NT2/D1 (cell line): ENCODE data around the gene MYBPC1.
"Not testable (repeated sequence)": the region's sequence is repeated elsewhere in the genome, so short reads cannot be mapped to it uniquely, and the experiment has no call there.

Source experiments
- DNase-seq: peaks from one replicate; pipeline ENCODE4 v3.0.0-alpha.2; 2011; ENCODE audit warnings: low read depth, low spot score
- H3K27me3 ChIP-seq: 2 replicates; pipeline ENCODE4 v1.6.0; 2011; ENCODE audit warnings: mild to moderate bottlenecking; ENCODE audit not compliant: insufficient read length, insufficient read depth
- H3K36me3 ChIP-seq: 2 replicates; pipeline ENCODE4 v1.6.1; 2011; ENCODE audit warnings: mild to moderate bottlenecking, low read length, mixed read lengths; ENCODE audit not compliant: insufficient read depth, insufficient read length
- H3K4me1 ChIP-seq: 2 replicates; pipeline ENCODE4 v1.5.1; 2011; ENCODE audit not compliant: insufficient read depth, insufficient read length
- H3K4me3 ChIP-seq: 2 replicates; pipeline ENCODE4 v1.5.1; 2011; ENCODE audit warnings: low read depth; ENCODE audit not compliant: insufficient read length
- H3K9ac ChIP-seq: 2 replicates; pipeline ENCODE4 v1.6.0; 2011; ENCODE audit warnings: low read depth; ENCODE audit not compliant: insufficient read length
- H3K9me3 ChIP-seq: 2 replicates; pipeline ENCODE4 v1.5.1; 2011; ENCODE audit warnings: mild to moderate bottlenecking, low read length; ENCODE audit not compliant: insufficient read depth
- SUZ12 ChIP-seq: IDR thresholded peaks from 2 replicates; pipeline ENCODE4 v1.6.1; 2011; ENCODE audit not compliant: insufficient read length, insufficient read depth; ENCODE audit errors: extremely low read depth
- YY1 ChIP-seq: IDR thresholded peaks from 2 replicates; pipeline ENCODE4 v1.6.1; 2011; ENCODE audit not compliant: insufficient read length, insufficient read depth
- ZNF274 ChIP-seq: IDR thresholded peaks from 2 replicates; pipeline ENCODE4 v1.6.1; 2011; ENCODE audit warnings: mild to moderate bottlenecking, low read depth, low read length

The MYBPC1 gene

GRCh38 chr12:101667591-101667990, 72.8 kb downstream of the MYBPC1 start:
- H3K36me3 ChIP-seq, result no peaks in the 10 kb centered on the region

GRCh38 chr12:101670007-101670671, 75.4 kb downstream of the MYBPC1 start:
- H3K9me3 ChIP-seq, result no peaks in the 10 kb centered on the region
- H3K4me3 ChIP-seq, result no peak overlapping the region
- H3K4me1 ChIP-seq, result peaks cover 2% of the 10 kb centered on the region
- H3K36me3 ChIP-seq, result no peaks in the 10 kb centered on the region
- DNase-seq, result peak; percentile 18
- no peaks in the 10 kb centered on the region for H3K27me3 ChIP-seq
- no peak for TF ChIP-seq SUZ12
- no peak for TF ChIP-seq YY1
- TF ChIP-seq ZNF274, result no peak
- H3K9ac ChIP-seq, result no peak overlapping the region

More at GRCh38 chr12:101667591-101667990, 72.8 kb downstream of the MYBPC1 start:
- H3K4me1 ChIP-seq, result peaks cover 2% of the 10 kb centered on the region
- TF ChIP-seq YY1, result no peak
- TF ChIP-seq ZNF274, result no peak
- H3K9me3 ChIP-seq, result no peaks in the 10 kb centered on the region
- DNase-seq, result no peak
- H3K27me3 ChIP-seq, result no peaks in the 10 kb centered on the region
- H3K4me3 ChIP-seq, result no peak overlapping the region
- H3K9ac ChIP-seq, result no peak overlapping the region

- Histone ChIP-seq H3K9ac (no peak overlapping the region), H3K4me1 (peaks cover under 1% of the 10 kb centered on the region), H3K27me3 (no peaks in the 10 kb centered on the region), H3K9me3 (no peaks in the 10 kb centered on the region), H3K36me3 (no peaks in the 10 kb centered on the region), H3K4me3 (no peak overlapping the region)
- no peak for DNase-seq
- TF ChIP-seq ZNF274, result no peak
- no peak for TF ChIP-seq SUZ12
- TF ChIP-seq YY1, result no peak
Measured at GRCh38 chr12:101671157-101671791, 76.5 kb downstream of the MYBPC1 start.

DNA sequence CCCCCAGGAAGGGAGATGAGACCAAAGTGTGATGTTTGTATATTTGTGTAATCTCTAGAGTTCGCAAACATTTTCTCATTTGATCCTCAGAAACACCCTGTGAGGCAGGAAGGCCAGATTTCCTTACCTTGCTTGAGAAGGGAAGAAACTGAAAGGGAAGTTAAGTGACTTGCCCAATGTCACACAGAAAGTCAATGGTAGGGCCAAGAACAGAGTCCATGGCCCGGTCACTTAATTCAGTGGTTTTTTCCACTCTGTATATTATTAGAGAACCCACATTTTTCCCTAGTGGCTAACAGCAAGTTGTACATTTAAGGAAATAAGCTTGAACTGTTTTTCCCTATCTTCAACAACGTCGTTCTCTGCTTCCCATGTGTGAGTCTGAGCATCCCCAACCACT, 77.1 kb downstream of the MYBPC1 start:
- Histone ChIP-seq H3K9ac (no peak overlapping the region), H3K4me3 (no peak overlapping the region), H3K4me1 (no peaks in the 10 kb centered on the region), H3K9me3 (no peaks in the 10 kb centered on the region), H3K36me3 (no peaks in the 10 kb centered on the region), H3K27me3 (no peaks in the 10 kb centered on the region)
- TF ChIP-seq ZNF274, result no peak
- no peak for TF ChIP-seq YY1
- DNase-seq, result no peak

- H3K4me1 ChIP-seq, result no peaks in the 10 kb centered on the region
- no peak for TF ChIP-seq ZNF274
- TF ChIP-seq SUZ12, result no peak
- no peak for TF ChIP-seq YY1
- H3K9me3 ChIP-seq, result no peaks in the 10 kb centered on the region
- no peaks in the 10 kb centered on the region for H3K27me3 ChIP-seq
- H3K9ac ChIP-seq, result no peak overlapping the region
- no peak overlapping the region for H3K4me3 ChIP-seq
- no peaks in the 10 kb centered on the region for H3K36me3 ChIP-seq
- no peak for DNase-seq
Measured at GRCh38 chr12:101675555-101675954, 80.8 kb downstream of the MYBPC1 start.

DNA sequence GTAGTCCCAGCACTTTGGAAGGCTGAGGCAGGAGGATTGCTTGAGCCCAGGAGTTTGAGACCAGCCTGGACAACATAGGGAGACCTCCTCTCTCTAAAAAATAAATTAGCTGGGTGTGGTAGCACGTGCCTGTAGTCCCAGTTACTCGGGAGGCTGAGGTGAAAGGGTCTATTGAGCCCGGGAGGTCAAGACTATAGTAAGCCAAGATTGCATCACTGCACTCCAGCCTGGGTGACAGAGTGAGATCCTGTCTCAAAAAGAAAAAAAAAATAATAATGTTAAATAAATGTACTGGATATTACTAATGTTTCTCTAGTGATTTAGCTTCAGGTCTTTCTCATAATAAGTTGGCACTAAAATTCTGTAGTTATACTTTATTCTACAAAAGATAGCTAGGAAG, 81.7 kb downstream of the MYBPC1 start:
- H3K27me3 ChIP-seq, H3K4me1 ChIP-seq, DNase-seq, H3K36me3 ChIP-seq, H3K4me3 ChIP-seq, H3K9me3 ChIP-seq, H3K9ac ChIP-seq: not testable (repeated sequence)

GRCh38 chr12:101678081-101678480, 83.3 kb downstream of the MYBPC1 start:
- TF ChIP-seq SUZ12 (no peak), ZNF274 (no peak), YY1 (no peak)
- no peak for DNase-seq

More at GRCh38 chr12:101678081-101678480, 83.3 kb downstream of the MYBPC1 start:
- H3K36me3 ChIP-seq, result no peaks in the 10 kb centered on the region
- no peaks in the 10 kb centered on the region for H3K9me3 ChIP-seq
- H3K4me1 ChIP-seq, result no peaks in the 10 kb centered on the region
- H3K4me3 ChIP-seq, result no peak overlapping the region
- no peak overlapping the region for H3K9ac ChIP-seq
- H3K27me3 ChIP-seq, result no peaks in the 10 kb centered on the region
